Mucosa of stomach (tissue), 1 donor: Measurements from ENCODE around the gene TF.

Experiments
- H3K27me3 ChIP-seq: one replicate; pipeline ENCODE4 v1.7.0; 2013; ENCODE audit warnings: mild to moderate bottlenecking, low read length; ENCODE audit not compliant: control insufficient read depth, insufficient read depth
- H3K36me3 ChIP-seq: one replicate; pipeline ENCODE4 v1.7.0; 2013; ENCODE audit warnings: low read length; ENCODE audit not compliant: control insufficient read depth, insufficient read depth
- H3K4me1 ChIP-seq: one replicate; pipeline ENCODE4 v1.7.0; 2013; ENCODE audit warnings: mild to moderate bottlenecking, low read length; ENCODE audit not compliant: control insufficient read depth, insufficient read depth
- H3K4me3 ChIP-seq: one replicate; pipeline ENCODE4 v1.7.0; 2013; ENCODE audit warnings: low read length
- H3K9ac ChIP-seq: one replicate; pipeline ENCODE4 v1.7.0; 2013; ENCODE audit warnings: mild to moderate bottlenecking, low read length, moderate library complexity
- H3K9me3 ChIP-seq: one replicate; pipeline ENCODE4 v1.7.0; 2013; ENCODE audit warnings: mild to moderate bottlenecking, low read length, moderate library complexity; ENCODE audit not compliant: control insufficient read depth
- donor health status: Pancreatic carcinoma.

The TF gene

GRCh38 chr3:133803469-133803868 is 57.3 kb downstream of the TF start:
- no peaks in the 10 kb centered on the region for H3K27me3 ChIP-seq
- no peak overlapping the region for H3K4me3 ChIP-seq
- H3K9me3 ChIP-seq: no peaks in the 10 kb centered on the region
- peaks cover 12% of the 10 kb centered on the region for H3K4me1 ChIP-seq
- H3K9ac ChIP-seq: no peak overlapping the region
- H3K36me3 ChIP-seq: no peaks in the 10 kb centered on the region

- Histone ChIP-seq H3K4me3 (no peak overlapping the region), H3K9ac (no peak overlapping the region), H3K36me3 (no peaks in the 10 kb centered on the region)
Measured at GRCh38 chr3:133804896-133805295, 58.7 kb downstream of the TF start.

DNA sequence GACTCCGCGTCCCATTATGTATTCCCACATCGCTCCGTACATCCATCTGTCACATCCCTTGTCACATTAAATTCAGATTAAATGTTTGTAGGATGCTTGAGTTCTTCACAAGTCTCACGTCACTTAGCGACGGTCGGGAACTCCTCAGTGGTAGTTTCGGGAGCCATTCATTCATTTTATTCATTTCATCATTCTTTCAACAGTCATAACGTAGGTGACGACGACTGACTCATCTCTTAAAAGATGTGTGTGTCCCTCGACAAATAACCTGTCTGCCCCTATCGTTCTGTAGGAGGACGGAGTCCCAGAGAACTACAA is 59.1 kb downstream of the TF start:
- peaks cover 4% of the 10 kb centered on the region for H3K4me1 ChIP-seq
- H3K27me3 ChIP-seq: no peaks in the 10 kb centered on the region
- no peaks in the 10 kb centered on the region for H3K36me3 ChIP-seq
- H3K4me3 ChIP-seq: no peak overlapping the region
- no peak overlapping the region for H3K9ac ChIP-seq
- no peaks in the 10 kb centered on the region for H3K9me3 ChIP-seq

More at GRCh38 chr3:133804896-133805295, 58.7 kb downstream of the TF start:
- Histone ChIP-seq H3K27me3 (no peaks in the 10 kb centered on the region), H3K4me1 (peaks cover 8% of the 10 kb centered on the region), H3K9me3 (no peaks in the 10 kb centered on the region)

DNA sequence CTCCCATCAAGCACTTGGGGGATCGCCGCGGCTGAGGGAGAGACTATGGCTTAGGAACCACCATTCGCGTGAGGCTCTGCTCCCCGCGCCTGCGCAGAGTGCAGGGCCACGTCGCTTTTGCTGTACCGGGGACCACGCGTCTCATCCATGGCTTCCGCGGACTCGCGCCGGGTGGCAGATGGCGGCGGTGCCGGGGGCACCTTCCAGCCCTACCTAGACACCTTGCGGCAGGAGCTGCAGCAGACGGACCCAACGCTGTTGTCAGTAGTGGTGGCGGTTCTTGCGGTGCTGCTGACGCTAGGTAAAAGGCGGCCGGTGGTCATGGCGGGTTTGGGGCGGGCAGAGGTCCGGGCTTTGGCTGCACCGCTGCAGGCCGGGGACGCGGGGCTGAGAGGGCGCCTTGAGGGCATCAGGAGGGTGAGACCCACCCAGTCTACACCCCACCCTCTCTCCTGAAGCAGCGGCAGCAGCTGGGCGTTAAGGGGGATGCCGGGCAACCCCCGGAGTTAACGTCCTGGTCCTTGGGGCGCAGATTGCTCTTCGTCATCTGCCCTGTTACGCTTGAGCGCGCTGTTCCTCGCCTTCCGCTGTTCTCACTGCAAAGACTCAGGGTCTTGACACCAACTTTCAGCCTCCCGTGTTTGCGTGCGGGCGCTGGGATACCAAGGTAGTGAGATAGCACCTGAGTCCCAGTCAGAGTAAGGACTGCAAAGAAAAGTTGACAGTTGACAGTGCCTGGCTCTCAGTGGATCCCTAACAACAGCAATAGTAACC is 59.7 kb downstream of the TF start, which contains the start of gene SRPRB:
Gene SRPRB, plus strand, starts transcription at position 114 of the 774 bp plus-strand sequence. Its CDS starts 34 bp downstream, at position 148.
- H3K4me1 ChIP-seq: no peaks in the 10 kb centered on the region
- no peaks in the 10 kb centered on the region for H3K36me3 ChIP-seq
- peak within 1 kb of the TSS; percentile 62 for H3K9ac ChIP-seq
- peak within 1 kb of the TSS; percentile 29 for H3K4me3 ChIP-seq
- no peaks in the 10 kb centered on the region for H3K9me3 ChIP-seq
- no peaks in the 10 kb centered on the region for H3K27me3 ChIP-seq

DNA sequence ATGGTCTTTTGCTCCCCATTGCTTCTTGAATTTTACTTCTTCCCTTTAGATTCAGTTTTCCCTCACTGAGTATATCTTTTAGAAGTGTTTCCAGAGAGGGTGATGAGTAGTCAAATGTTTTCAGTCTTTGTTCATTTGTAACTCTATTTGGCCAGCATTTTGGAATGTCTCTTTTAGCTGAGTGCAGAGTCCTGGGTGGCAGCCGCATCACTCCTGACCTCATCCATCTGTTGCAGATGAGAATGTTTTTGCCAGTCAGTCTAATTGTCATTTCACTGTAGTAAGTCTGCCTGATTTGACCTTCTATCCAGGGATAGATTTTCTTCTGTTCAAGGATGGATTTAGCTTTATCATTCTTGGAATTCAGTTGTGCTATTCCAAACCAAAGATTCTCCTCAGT is 66.7 kb downstream of the TF start:
- Histone ChIP-seq H3K36me3 (peaks cover 6% of the 10 kb centered on the region), H3K9me3 (no peaks in the 10 kb centered on the region), H3K4me1 (peaks cover 5% of the 10 kb centered on the region), H3K9ac (no peak overlapping the region), H3K27me3 (no peaks in the 10 kb centered on the region), H3K4me3 (no peak overlapping the region)

- peaks cover 5% of the 10 kb centered on the region for H3K4me1 ChIP-seq
- no peak overlapping the region for H3K9ac ChIP-seq
- no peaks in the 10 kb centered on the region for H3K27me3 ChIP-seq
- H3K4me3 ChIP-seq: no peak overlapping the region
- H3K9me3 ChIP-seq: no peaks in the 10 kb centered on the region
- peaks cover 6% of the 10 kb centered on the region for H3K36me3 ChIP-seq
Measured at GRCh38 chr3:133815386-133815785, 69.2 kb downstream of the TF start.

GRCh38 chr3:133820129-133820528 is 73.9 kb downstream of the TF start:
- peaks cover 5% of the 10 kb centered on the region for H3K4me1 ChIP-seq
- no peaks in the 10 kb centered on the region for H3K9me3 ChIP-seq
- H3K36me3 ChIP-seq: no peaks in the 10 kb centered on the region
- no peak overlapping the region for H3K4me3 ChIP-seq
- no peaks in the 10 kb centered on the region for H3K27me3 ChIP-seq
- no peak overlapping the region for H3K9ac ChIP-seq

DNA sequence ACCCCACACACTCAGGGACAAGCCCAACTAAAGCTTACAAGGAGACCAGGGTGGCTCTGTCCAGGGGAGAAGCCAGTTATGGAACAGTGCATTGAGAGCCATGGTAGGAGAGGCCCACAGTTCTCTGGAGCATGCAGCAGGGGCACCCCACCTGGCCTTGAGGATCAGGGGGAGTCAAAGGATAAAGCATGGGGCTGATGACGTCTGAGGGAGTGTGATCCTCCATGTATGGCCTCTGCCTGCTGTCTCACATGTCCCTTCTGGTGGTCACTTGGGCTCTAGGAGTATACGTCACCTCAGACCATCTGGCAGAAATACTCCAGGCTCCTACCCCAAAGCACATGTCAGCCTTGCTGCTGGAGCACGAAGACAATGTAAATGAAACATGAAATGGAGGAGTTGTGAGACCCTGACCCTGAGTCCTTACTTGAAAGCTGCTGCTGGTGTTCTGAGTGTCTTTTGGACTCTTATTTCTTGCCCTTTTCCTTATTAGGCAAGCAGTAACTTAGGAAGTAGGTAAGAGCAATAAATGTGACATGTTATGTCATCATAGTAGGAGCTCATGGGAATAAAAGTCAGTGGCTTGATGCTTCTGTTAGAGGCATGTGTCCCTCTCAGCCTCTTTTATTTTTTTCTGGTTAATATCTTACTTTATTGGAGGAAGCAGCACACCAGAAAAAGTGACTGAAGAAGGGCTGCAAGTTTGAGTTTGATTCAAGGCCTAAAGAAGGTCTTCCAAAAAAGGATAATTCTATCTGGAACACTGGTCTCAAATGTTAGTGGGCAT is 74.9 kb downstream of the TF start:
- Histone ChIP-seq H3K4me1 (peaks cover 3% of the 10 kb centered on the region), H3K27me3 (no peaks in the 10 kb centered on the region), H3K4me3 (no peak overlapping the region), H3K9ac (no peak overlapping the region), H3K9me3 (no peaks in the 10 kb centered on the region), H3K36me3 (no peaks in the 10 kb centered on the region)

DNA sequence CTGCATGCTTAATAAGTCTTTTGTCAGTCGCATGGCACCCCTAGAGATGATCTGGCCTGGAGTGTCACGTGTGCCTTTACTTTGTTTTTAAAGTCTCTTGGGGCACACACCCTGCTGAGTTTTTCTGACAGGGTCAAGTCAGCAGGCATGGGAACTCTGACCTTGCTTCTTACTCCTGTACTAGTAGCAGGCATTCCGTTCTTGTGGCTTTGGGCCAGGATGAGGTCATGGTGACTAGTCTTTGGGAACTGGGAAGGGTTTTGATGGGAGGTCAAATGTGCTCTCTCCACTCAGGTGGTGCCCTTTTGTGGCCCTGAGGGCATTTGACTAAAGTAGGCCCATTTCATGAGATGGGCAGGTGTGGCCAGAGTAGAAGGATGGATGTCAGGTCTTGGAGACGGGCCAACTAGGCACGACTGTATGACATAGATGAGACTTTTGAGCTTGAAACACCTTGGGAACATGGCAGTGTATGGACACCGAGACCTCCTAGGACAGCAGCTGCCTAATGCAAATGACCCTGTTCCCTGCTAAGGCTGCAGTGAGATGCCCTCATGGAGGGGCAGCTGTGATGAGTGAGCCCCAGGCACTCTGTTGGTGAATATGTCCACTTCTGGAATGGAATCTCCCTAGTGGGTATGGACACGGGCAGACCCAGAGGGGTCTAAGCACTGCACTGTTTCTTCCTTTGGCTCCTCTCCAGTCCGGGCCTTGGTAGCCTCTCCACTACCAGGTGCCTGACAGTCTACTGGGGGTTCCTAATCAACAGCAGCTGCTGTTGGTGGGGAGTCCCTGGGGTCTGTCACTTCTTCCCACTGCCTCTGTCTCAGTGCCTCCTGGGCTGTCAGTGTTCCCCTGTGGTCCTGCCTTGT is 75.8 kb downstream of the TF start:
- no peaks in the 10 kb centered on the region for H3K9me3 ChIP-seq
- no peaks in the 10 kb centered on the region for H3K36me3 ChIP-seq
- no peak overlapping the region for H3K4me3 ChIP-seq
- H3K27me3 ChIP-seq: no peaks in the 10 kb centered on the region
- no peak overlapping the region for H3K9ac ChIP-seq
- H3K4me1 ChIP-seq: no peaks in the 10 kb centered on the region

DNA sequence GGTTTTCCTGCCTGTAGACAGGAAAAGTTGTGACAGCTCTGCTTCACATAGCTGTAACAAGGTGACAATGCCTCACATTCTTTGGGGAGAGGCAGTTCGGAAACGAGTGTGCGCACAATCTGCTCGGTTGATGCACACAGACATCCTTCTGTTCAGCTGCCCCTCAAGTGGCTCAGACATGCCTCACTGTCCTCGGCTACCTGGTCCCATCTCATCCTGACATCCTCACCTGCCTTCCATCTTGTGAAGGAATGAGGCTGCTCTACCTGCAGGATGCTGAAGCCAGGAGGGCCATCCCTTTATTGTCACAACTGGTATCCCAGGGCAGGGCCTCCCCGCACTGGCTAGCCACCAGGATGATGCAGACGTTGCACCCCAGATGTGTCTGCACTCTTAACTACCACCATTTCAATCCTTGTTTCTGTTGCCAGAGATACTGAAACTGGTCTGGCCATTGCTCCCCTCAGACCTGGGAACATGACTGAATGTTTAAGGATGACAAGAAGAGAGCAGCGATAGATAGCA is 78.8 kb downstream of the TF start:
- Histone ChIP-seq H3K9ac (no peak overlapping the region), H3K36me3 (no peaks in the 10 kb centered on the region), H3K4me1 (no peaks in the 10 kb centered on the region)

DNA sequence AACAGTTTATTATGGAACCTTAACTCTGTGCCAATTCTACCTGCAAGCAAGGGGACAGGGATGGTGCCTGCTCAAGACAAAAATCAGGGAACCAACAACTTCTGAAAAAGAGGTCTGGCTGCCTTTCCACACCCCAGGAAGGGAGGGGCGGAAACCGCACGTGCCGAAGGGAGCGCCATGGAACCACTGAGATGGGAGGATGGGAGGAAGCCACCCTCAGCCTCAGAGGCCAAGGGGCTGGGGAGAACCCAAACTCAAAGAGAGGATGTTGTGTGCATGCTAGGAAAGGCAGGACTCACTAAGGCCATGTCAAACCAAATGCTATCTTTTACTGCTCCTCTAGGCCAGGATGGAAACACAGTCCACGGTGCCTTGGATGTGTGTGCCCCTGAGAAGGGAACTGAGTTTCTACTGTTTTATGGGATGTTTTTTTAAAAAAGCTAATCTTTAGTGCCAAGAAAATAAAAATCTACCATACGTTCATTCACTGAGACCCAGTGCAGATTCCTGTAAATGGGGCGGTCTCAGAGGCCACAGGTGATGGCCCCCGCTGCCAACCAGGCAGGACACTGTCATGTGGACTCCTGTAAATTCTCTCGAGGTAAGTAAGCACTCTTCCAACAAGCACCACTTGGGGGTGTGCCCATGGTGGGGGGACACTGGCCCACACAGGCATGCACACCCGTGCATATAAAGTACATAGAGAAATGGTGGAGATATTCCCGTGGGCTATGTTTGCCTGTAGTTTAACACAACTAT is 80.0 kb downstream of the TF start:
- Histone ChIP-seq H3K4me3 (no peak overlapping the region), H3K27me3 (no peaks in the 10 kb centered on the region), H3K4me1 (no peaks in the 10 kb centered on the region), H3K36me3 (no peaks in the 10 kb centered on the region), H3K9me3 (no peaks in the 10 kb centered on the region), H3K9ac (no peak overlapping the region)

More for the DNA sequence above, 78.8 kb downstream of the TF start:
- Histone ChIP-seq H3K27me3 (no peaks in the 10 kb centered on the region), H3K9me3 (no peaks in the 10 kb centered on the region), H3K4me3 (no peak overlapping the region)
